ENCODE data around the gene LMAN2.
"Not testable (repeated sequence)": the region's sequence is repeated elsewhere in the genome, so short reads cannot be mapped to it uniquely, and the experiment has no call there.

GRCh38 chr5:177375516-177375915 is 24.0 kb upstream of the LMAN2 start:
- not testable (repeated sequence) for TF ChIP-seq CTCF (conservative IDR thresholded peaks at IDR 0.05; ENCODE audit: low read length); EZH2phosphoT487 (IDR thresholded peaks at IDR 0.05; ENCODE audit: borderline replicate concordance, low read depth, low read length)

Measured in OCI-LY7 (cell line).